Parathyroid adenoma (tissue), 2 donors: ENCODE data around the gene PFKFB4.

ENCODE experiments used
- H2AFZ ChIP-seq: fragments of 300-600 bp; sonication (generic); one replicate; pipeline ENCODE4 v1.7.0; 2017; ENCODE audit warnings: antibody characterized with exemption, mild to moderate bottlenecking
- H3K27ac ChIP-seq: fragments of 300-600 bp; sonication (generic); one replicate; pipeline ENCODE4 v1.7.0; 2017
- H3K27me3 ChIP-seq: fragments of 300-600 bp; sonication (generic); one replicate; pipeline ENCODE4 v1.7.0; 2017; ENCODE audit warnings: low read length; ENCODE audit not compliant: control insufficient read depth, insufficient read depth
- H3K36me3 ChIP-seq: fragments of 300-600 bp; sonication (generic); one replicate; pipeline ENCODE4 v1.7.0; 2017; ENCODE audit warnings: low read length; ENCODE audit not compliant: control insufficient read depth, insufficient read depth
- H3K4me1 ChIP-seq: fragments of 300-600 bp; sonication (generic); one replicate; pipeline ENCODE4 v1.7.0; 2017; ENCODE audit warnings: control low read depth
- H3K4me2 ChIP-seq: fragments of 300-600 bp; sonication (generic); one replicate; pipeline ENCODE4 v1.7.0; 2017; ENCODE audit warnings: low read length
- H3K4me3 ChIP-seq: fragments of 300-600 bp; sonication (generic); one replicate; pipeline ENCODE4 v1.7.0; 2017; ENCODE audit warnings: low read depth, low read length
- H3K79me2 ChIP-seq: fragments of 300-600 bp; sonication (generic); one replicate; pipeline ENCODE4 v1.7.0; 2017; ENCODE audit warnings: control low read depth
- H3K9ac ChIP-seq: fragments of 300-600 bp; sonication (generic); one replicate; pipeline ENCODE4 v1.7.0; 2017; ENCODE audit warnings: mild to moderate bottlenecking
- H3K9me3 ChIP-seq: fragments of 300-600 bp; sonication (generic); one replicate; pipeline ENCODE4 v1.7.0; 2017; ENCODE audit warnings: low read length; ENCODE audit not compliant: control insufficient read depth
- TF ChIP-seq, protein P1 (sequence below): fragments of 300-600 bp; sonication (generic); IDR thresholded peaks from one replicate; pipeline ENCODE4 v1.7.0; 2017; ENCODE audit warnings: antibody characterized with exemption, mild to moderate bottlenecking
- donor health status: primary hyperparathyroidism.

The PFKFB4 gene

DNA sequence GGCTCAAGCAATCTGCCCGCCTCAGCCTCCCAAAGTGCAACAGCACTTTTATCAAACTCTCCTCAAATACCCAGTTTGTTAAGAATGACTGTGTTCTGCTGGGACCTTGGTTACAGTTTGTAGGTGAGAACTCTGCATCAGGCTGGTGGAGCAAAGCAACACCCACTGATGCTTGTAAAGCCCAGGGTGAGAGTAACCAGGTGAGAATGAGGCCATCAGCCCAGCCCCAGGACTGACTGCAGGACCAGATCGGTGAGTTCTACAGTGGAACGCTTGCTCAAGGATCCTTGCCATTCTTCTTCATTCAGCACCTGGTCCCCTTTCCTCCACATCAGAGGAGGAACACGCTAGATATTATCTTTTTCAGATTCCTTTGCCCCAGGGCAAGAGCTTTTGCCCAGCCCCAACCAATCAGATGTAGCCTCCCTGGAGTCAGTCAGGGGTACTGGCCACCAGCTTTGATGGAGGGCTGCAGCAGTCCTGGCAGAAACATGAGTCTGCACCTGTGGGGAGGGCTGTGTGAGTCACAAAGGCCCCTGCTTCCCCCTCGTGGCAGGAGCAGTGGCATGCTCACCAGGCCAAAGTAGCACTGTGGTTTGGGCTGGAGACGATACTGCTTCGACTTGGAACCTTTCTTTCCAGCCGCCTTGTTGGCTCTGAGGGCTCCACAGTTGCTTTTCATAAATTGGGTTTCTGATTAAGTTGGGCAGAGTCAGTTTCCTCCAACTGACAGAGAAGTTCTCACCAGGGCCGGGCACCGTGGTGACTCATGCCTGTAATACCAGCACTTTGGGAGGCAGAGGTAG, 49.1 kb downstream of the PFKFB4 start:
- H3K36me3 ChIP-seq = no peaks in the 10 kb centered on the region
- H2AFZ ChIP-seq = peak overlapping the region; percentile 80
- H3K27ac ChIP-seq = peak overlapping the region; percentile 43
- H3K79me2 ChIP-seq = no peaks in the 10 kb centered on the region
- H3K4me1 ChIP-seq = peaks cover 12% of the 10 kb centered on the region
- no peak overlapping the region for H3K9ac ChIP-seq
- no peaks in the 10 kb centered on the region for H3K27me3 ChIP-seq
- TF ChIP-seq, protein P1, sequence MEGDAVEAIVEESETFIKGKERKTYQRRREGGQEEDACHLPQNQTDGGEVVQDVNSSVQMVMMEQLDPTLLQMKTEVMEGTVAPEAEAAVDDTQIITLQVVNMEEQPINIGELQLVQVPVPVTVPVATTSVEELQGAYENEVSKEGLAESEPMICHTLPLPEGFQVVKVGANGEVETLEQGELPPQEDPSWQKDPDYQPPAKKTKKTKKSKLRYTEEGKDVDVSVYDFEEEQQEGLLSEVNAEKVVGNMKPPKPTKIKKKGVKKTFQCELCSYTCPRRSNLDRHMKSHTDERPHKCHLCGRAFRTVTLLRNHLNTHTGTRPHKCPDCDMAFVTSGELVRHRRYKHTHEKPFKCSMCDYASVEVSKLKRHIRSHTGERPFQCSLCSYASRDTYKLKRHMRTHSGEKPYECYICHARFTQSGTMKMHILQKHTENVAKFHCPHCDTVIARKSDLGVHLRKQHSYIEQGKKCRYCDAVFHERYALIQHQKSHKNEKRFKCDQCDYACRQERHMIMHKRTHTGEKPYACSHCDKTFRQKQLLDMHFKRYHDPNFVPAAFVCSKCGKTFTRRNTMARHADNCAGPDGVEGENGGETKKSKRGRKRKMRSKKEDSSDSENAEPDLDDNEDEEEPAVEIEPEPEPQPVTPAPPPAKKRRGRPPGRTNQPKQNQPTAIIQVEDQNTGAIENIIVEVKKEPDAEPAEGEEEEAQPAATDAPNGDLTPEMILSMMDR = peak; percentile 79
- H3K4me3 ChIP-seq = no peak overlapping the region
- H3K4me2 ChIP-seq = no peak overlapping the region
- no peaks in the 10 kb centered on the region for H3K9me3 ChIP-seq

DNA sequence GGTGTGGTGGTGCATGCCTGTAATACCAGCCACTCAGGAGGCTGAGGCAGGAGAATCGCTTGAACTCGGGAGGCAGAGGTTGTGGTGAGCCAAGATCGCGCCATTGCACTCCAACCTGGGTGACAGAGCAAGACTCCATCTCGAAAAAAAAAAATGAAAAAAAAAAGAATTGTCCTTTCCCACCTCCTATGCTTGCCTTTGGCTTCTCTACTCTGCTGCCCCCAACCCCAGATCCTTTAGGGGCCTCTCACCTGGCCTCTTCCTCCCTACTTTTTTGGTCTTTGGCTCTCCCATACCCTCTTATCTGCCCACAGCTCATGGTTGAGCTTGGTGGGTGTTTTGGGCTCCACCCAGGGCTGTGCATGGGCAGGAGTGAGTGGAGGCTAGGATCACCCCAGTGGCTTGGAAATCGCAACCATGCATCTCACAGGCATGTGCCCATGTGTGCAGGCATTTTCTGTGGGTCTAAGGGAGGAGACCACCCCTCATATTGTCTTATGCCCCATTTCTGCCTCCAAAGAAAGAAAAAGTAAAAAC, 50.6 kb downstream of the PFKFB4 start:
- Histone ChIP-seq H3K36me3 (no peaks in the 10 kb centered on the region), H3K27ac (no peak overlapping the region), H3K4me1 (peaks cover 12% of the 10 kb centered on the region), H3K27me3 (no peaks in the 10 kb centered on the region), H3K9ac (no peak overlapping the region), H3K79me2 (no peaks in the 10 kb centered on the region), H3K9me3 (no peaks in the 10 kb centered on the region), H3K4me2 (no peak overlapping the region), H2AFZ (no peak overlapping the region), H3K4me3 (no peak overlapping the region)
- TF ChIP-seq, protein P1 = no peak

DNA sequence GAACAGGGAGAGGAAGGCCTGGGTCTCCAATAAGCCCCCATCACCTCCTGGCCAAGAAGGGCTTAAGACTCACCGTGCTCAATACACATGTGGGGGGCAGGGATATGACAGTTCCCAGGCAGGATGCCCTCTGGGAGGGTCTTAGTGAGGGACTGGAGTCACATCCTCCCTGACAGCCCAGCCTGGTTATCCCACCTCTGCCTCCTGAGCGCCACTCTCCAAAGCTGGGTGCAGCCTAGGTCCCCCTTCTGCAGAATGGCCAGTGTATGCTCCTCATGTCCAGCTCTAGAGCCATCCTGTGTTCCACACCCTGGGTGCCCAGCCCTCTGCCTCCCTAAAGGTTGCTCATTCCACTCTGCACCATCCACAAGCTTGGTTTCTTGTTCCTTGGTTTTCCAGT, 51.5 kb downstream of the PFKFB4 start:
- Histone ChIP-seq H3K9ac (no peak overlapping the region), H3K27me3 (no peaks in the 10 kb centered on the region), H3K27ac (peak overlapping the region; percentile 88), H3K4me3 (no peak overlapping the region), H3K36me3 (no peaks in the 10 kb centered on the region), H3K4me2 (no peak overlapping the region), H3K79me2 (no peaks in the 10 kb centered on the region), H3K4me1 (peaks cover 12% of the 10 kb centered on the region), H2AFZ (no peak overlapping the region), H3K9me3 (no peaks in the 10 kb centered on the region)
- TF ChIP-seq, protein P1 = no peak

DNA sequence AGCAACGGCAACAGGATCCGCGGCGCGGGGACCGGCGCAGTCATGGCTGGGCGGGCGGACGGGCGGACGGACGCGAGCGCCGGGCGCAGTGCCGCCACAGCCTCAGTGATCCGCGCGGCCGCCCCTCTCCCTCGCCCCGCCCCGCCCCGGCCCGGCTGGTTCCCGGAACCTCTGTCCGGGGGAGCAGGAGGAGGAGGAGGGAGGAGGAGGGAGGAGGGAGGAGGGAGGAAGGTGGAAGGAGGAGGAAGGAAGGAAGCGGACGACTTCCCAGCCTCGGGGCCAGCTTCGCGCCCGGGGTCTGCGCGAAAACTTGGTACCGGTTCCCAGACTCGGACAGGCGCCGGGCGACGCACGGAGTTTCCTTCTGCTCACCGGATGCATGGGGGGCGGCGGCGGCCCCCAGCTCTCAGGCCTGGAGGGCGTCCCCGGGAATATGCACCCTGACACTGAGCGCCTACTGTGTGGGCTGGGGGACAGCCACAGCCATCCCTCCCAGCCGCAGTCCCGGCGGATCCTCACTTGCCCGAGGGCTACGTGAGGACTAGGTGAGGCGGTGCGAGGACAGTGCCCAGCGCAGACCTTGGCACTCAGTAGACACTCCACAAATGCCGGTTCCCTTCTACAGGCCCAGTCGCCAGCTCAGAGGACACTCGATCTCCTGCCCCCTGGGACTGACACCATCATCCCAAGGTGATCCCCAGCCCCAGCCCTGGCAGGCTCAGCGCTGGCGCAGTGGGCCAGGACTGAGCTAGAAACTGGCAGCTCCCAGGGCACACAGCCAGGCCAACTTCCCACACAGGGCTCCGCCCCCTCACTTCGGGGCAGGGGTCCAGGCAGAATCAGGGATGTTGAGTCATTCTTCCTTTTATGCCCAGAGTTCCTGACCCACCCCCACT, 52.3 kb downstream of the PFKFB4 start, which contains the start of gene SHISA5:
TSS of gene SHISA5 (minus strand) at position 124 of the 896 bp plus-strand sequence. CDS start at position 44, 80 bp downstream.
- H3K27ac ChIP-seq = peak within 1 kb of the TSS; percentile 88
- peak within 1 kb of the TSS; percentile 72 for H3K4me3 ChIP-seq
- peak within 1 kb of the TSS; percentile 98 for H3K4me2 ChIP-seq
- H3K36me3 ChIP-seq = no peaks in the 10 kb centered on the region
- H3K79me2 ChIP-seq = no peaks in the 10 kb centered on the region
- H2AFZ ChIP-seq = peak within 1 kb of the TSS; percentile 93
- TF ChIP-seq, protein P1 = no peak
- peak within 1 kb of the TSS; percentile 29 for H3K9ac ChIP-seq
- no peaks in the 10 kb centered on the region for H3K27me3 ChIP-seq
- peaks cover 12% of the 10 kb centered on the region for H3K4me1 ChIP-seq
- H3K9me3 ChIP-seq = no peaks in the 10 kb centered on the region
